Mesenchymal stem cell (in vitro differentiated cells and primary cell): ENCODE data around the gene AFAP1.

Source experiments
- DNase-seq: peaks from one replicate; pipeline ENCODE4 v3.0.0-alpha.2; 2013
- H2AFZ ChIP-seq: one replicate; pipeline ENCODE4 v1.6.1; 2013; ENCODE audit warnings: low read depth, mild to moderate bottlenecking, control low read depth, inconsistent platforms, low read length, moderate library complexity
- H2AK5ac ChIP-seq: 2 replicates; pipeline ENCODE4 v1.6.1; 2013; ENCODE audit warnings: low read length, moderate library complexity, mild to moderate bottlenecking, inconsistent platforms; ENCODE audit not compliant: severe bottlenecking
- H2BK120ac ChIP-seq: one replicate; pipeline ENCODE4 v1.6.1; 2013; ENCODE audit warnings: low read depth, mild to moderate bottlenecking, inconsistent platforms, low read length, moderate library complexity
- H2BK12ac ChIP-seq, 2 experiments: one replicate each; pipeline ENCODE4 v1.6.1; 2013; ENCODE audit warnings: inconsistent platforms in 2 of 2, low read length in 2 of 2, mild to moderate bottlenecking in 2 of 2, moderate library complexity in 2 of 2, control low read depth in 1 of 2
- H2BK15ac ChIP-seq: one replicate; pipeline ENCODE4 v1.6.1; 2013; ENCODE audit warnings: mild to moderate bottlenecking, low read depth, inconsistent platforms; ENCODE audit not compliant: poor library complexity, severe bottlenecking
- H2BK5ac ChIP-seq: 2 replicates; pipeline ENCODE4 v1.6.1; 2013; ENCODE audit warnings: low read depth, mild to moderate bottlenecking, low read length, control low read depth, inconsistent platforms; ENCODE audit not compliant: poor library complexity, severe bottlenecking
- H3K14ac ChIP-seq, 2 experiments: one replicate each; pipeline ENCODE4 v1.6.1; 2013; ENCODE audit warnings: inconsistent platforms in 2 of 2, low read length in 2 of 2, control low read depth in 1 of 2, mild to moderate bottlenecking in 1 of 2, moderate library complexity in 1 of 2
- H3K18ac ChIP-seq, 2 experiments: one replicate each; pipeline ENCODE4 v1.6.1; 2013; ENCODE audit warnings: inconsistent platforms in 2 of 2, low read length in 2 of 2, control low read depth in 1 of 2, low read depth in 1 of 2, mild to moderate bottlenecking in 1 of 2
- H3K23ac ChIP-seq, 2 experiments: one replicate each; pipeline ENCODE4 v1.6.1; 2013; ENCODE audit warnings: inconsistent platforms in 2 of 2, low read length in 2 of 2, mild to moderate bottlenecking in 2 of 2, moderate library complexity in 2 of 2, control low read depth in 1 of 2
- H3K27ac ChIP-seq: 2 replicates; pipeline ENCODE4 v1.5.1; 2013; ENCODE audit warnings: mild to moderate bottlenecking, moderate library complexity, low read length, control low read depth, inconsistent platforms; ENCODE audit not compliant: poor library complexity, severe bottlenecking
- H3K27me3 ChIP-seq, 2 experiments: 2 replicates each; pipeline versions ENCODE4 v1.6.1 to v1.7.0; 2013; ENCODE audit warnings: low read length in 2 of 2, mild to moderate bottlenecking in 2 of 2, moderate library complexity in 2 of 2, control low read depth in 1 of 2, inconsistent platforms in 1 of 2; ENCODE audit not compliant: control insufficient read depth in 1 of 2, insufficient read depth in 1 of 2
- H3K36me3 ChIP-seq, 2 experiments: 2 replicates each; pipeline versions ENCODE4 v1.6.1 to v1.7.0; 2013; ENCODE audit warnings: low read length in 2 of 2, control low read depth in 1 of 2, inconsistent platforms in 1 of 2, low read depth in 1 of 2, mild to moderate bottlenecking in 1 of 2; ENCODE audit not compliant: insufficient read depth in 2 of 2, control insufficient read depth in 1 of 2
- H3K4ac ChIP-seq, 2 experiments: one replicate each; pipeline ENCODE4 v1.6.1; 2013; ENCODE audit warnings: inconsistent platforms in 2 of 2, low read length in 2 of 2, mild to moderate bottlenecking in 2 of 2, moderate library complexity in 2 of 2, control low read depth in 1 of 2, low read depth in 1 of 2
- H3K4me1 ChIP-seq: 2 replicates; pipeline ENCODE4 v1.6.1; 2013; ENCODE audit warnings: low read depth, low read length, control low read depth; ENCODE audit not compliant: control insufficient read depth, insufficient read depth
- H3K4me2 ChIP-seq: 2 replicates; pipeline ENCODE4 v1.6.1; 2013; ENCODE audit warnings: low read length, mild to moderate bottlenecking, inconsistent platforms; ENCODE audit not compliant: poor library complexity, severe bottlenecking
- H3K4me3 ChIP-seq, 2 experiments: 2 replicates each; pipeline versions ENCODE4 v1.5.1 to v1.7.0; 2013; ENCODE audit warnings: low read length in 2 of 2, mild to moderate bottlenecking in 2 of 2, control low read depth in 1 of 2, low read depth in 1 of 2; ENCODE audit not compliant: insufficient read depth in 1 of 2
- H3K79me1 ChIP-seq: replicated peaks from 2 replicates; pipeline ENCODE4 v1.6.1; 2013; ENCODE audit warnings: mild to moderate bottlenecking, control low read depth, low read length, inconsistent platforms; ENCODE audit not compliant: poor library complexity, severe bottlenecking
- H3K9ac ChIP-seq: 2 replicates; pipeline ENCODE4 v1.7.0; 2013; ENCODE audit warnings: mild to moderate bottlenecking, low read length, moderate library complexity
- H3K9me3 ChIP-seq: 2 replicates; pipeline ENCODE4 v1.7.0; 2013; ENCODE audit warnings: mild to moderate bottlenecking, low read length; ENCODE audit not compliant: control insufficient read depth
- H4K8ac ChIP-seq: one replicate; pipeline ENCODE4 v1.6.1; 2013; ENCODE audit warnings: inconsistent platforms, mild to moderate bottlenecking, low read length, moderate library complexity
- H4K91ac ChIP-seq: one replicate; pipeline ENCODE4 v1.6.1; 2013; ENCODE audit warnings: mild to moderate bottlenecking, low read length, inconsistent platforms
- WGBS: methylation state at CpG from one replicate; pipeline ENCODE4 v1.1.7; 2013; ENCODE audit warnings: mixed read lengths; 5-methylcytosine and 5-hydroxymethylcytosine counted together

Gene AFAP1

GRCh38 chr4:7813674-7814073 is 126.0 kb downstream of the AFAP1 start:
- no peak overlapping the region for H3K18ac ChIP-seq
- H3K4me2 ChIP-seq, result no peak overlapping the region
- no peak overlapping the region for H2BK15ac ChIP-seq
- DNase-seq, result peak; percentile 79
- H2BK120ac ChIP-seq, result no peak overlapping the region
- peak overlapping the region; percentile 63 for H3K27ac ChIP-seq
- no peak overlapping the region for H3K4ac ChIP-seq
- H2AK5ac ChIP-seq, result no peak overlapping the region
- no peak overlapping the region for H3K14ac ChIP-seq
- H3K23ac ChIP-seq, result no peak overlapping the region
- WGBS, result 74% methylated on average over 3 of the region's 3 CpGs
- no peak overlapping the region for H2BK5ac ChIP-seq
- peaks cover 26% of the 10 kb centered on the region for H3K79me1 ChIP-seq
- no peak overlapping the region for H2BK12ac ChIP-seq
- peaks cover 53 to 80% of the 10 kb centered on the region in 2 experiments for H3K36me3 ChIP-seq
- H4K8ac ChIP-seq, result no peak overlapping the region
- no peaks in the 10 kb centered on the region for H3K27me3 ChIP-seq
- H3K4me3 ChIP-seq, result no peak overlapping the region
- H2AFZ ChIP-seq, result no peak overlapping the region
- peaks cover 1% of the 10 kb centered on the region for H3K9me3 ChIP-seq
- H4K91ac ChIP-seq, result no peak overlapping the region
- H3K9ac ChIP-seq, result peak overlapping the region; percentile 4
- H3K4me1 ChIP-seq, result peaks cover 32% of the 10 kb centered on the region

GRCh38 chr4:7812921-7813320 is 126.7 kb downstream of the AFAP1 start:
- no peak overlapping the region for H3K9ac ChIP-seq
- peaks cover 55 to 80% of the 10 kb centered on the region in 2 experiments for H3K36me3 ChIP-seq
- DNase-seq, result no peak
- no peak overlapping the region for H2BK120ac ChIP-seq
- peaks cover 29% of the 10 kb centered on the region for H3K79me1 ChIP-seq
- no peak overlapping the region for H3K18ac ChIP-seq
- no peak overlapping the region for H3K23ac ChIP-seq
- H2AK5ac ChIP-seq, result peak overlapping the region; percentile 28
- H3K4me3 ChIP-seq, result no peak overlapping the region
- peaks cover 32% of the 10 kb centered on the region for H3K4me1 ChIP-seq
- no peak overlapping the region for H3K14ac ChIP-seq
- peak overlapping the region in 1 of 2 experiments; percentile 69 for H2BK12ac ChIP-seq
- H4K91ac ChIP-seq, result no peak overlapping the region
- H3K27me3 ChIP-seq, result no peaks in the 10 kb centered on the region
- H2BK5ac ChIP-seq, result no peak overlapping the region
- peak overlapping the region; percentile 63 for H3K27ac ChIP-seq
- H2BK15ac ChIP-seq, result no peak overlapping the region
- H3K9me3 ChIP-seq, result peaks cover 9% of the 10 kb centered on the region
- H4K8ac ChIP-seq, result no peak overlapping the region
- 94% methylated on average over 5 of the region's 5 CpGs for WGBS
- H3K4ac ChIP-seq, result no peak overlapping the region
- H2AFZ ChIP-seq, result no peak overlapping the region
- no peak overlapping the region for H3K4me2 ChIP-seq

GRCh38 chr4:7812231-7812857 is 127.3 kb downstream of the AFAP1 start:
- Histone ChIP-seq H4K8ac (no peak overlapping the region), H4K91ac (no peak overlapping the region), H3K79me1 (peaks cover 32% of the 10 kb centered on the region), H2BK15ac (peak overlapping the region; percentile 9), H2AK5ac (peak overlapping the region; percentile 12), H3K18ac (no peak overlapping the region), H3K36me3 (peaks cover 60 to 80% of the 10 kb centered on the region in 2 experiments), H3K27me3 (no peaks in the 10 kb centered on the region), H3K4me1 (peaks cover 36% of the 10 kb centered on the region), H3K14ac (no peak overlapping the region), H2BK5ac (no peak overlapping the region), H3K9me3 (peaks cover 12% of the 10 kb centered on the region), H2AFZ (no peak overlapping the region), H2BK120ac (no peak overlapping the region), H3K27ac (no peak overlapping the region), H3K9ac (peak overlapping the region; percentile 57), H3K23ac (no peak overlapping the region), H2BK12ac (no peak overlapping the region), H3K4ac (no peak overlapping the region), H3K4me2 (no peak overlapping the region), H3K4me3 (peak overlapping the region in 1 of 2 experiments; percentile 54)
- WGBS, result 92% methylated on average over 15 of the region's 18 CpGs
- DNase-seq, result no peak

- peak; percentile 87 for DNase-seq
Measured at GRCh38 chr4:7811536-7812191, 128.0 kb downstream of the AFAP1 start.

More at GRCh38 chr4:7811536-7812191, 128.0 kb downstream of the AFAP1 start:
- Histone ChIP-seq H3K18ac (peak overlapping the region; percentile 17 to 74), H3K36me3 (peaks cover 57 to 77% of the 10 kb centered on the region in 2 experiments), H3K9ac (peak overlapping the region; percentile 57), H3K4me2 (no peak overlapping the region), H3K23ac (no peak overlapping the region), H2BK5ac (no peak overlapping the region), H2BK120ac (peak overlapping the region; percentile 45), H2BK15ac (peak overlapping the region; percentile 9), H3K27ac (no peak overlapping the region), H2AFZ (no peak overlapping the region), H4K91ac (peak overlapping the region; percentile 34), H3K4ac (peak overlapping the region in 1 of 2 experiments; percentile 6), H3K79me1 (peaks cover 31% of the 10 kb centered on the region), H2AK5ac (peak overlapping the region; percentile 25), H2BK12ac (peak overlapping the region in 1 of 2 experiments; percentile 59), H3K14ac (peak overlapping the region in 1 of 2 experiments; percentile 29), H4K8ac (peak overlapping the region; percentile 21), H3K4me3 (peak overlapping the region in 1 of 2 experiments; percentile 54), H3K9me3 (peaks cover 12% of the 10 kb centered on the region), H3K4me1 (peaks cover 41% of the 10 kb centered on the region), H3K27me3 (no peaks in the 10 kb centered on the region)
- WGBS, result 72% methylated on average over 25 of the region's 25 CpGs
